ENCODE measurements around the gene DFFB. TPM values are rescaled to one million over a fixed set of nuclear protein-coding genes. Genes with fewer than 3 reads are reported as not detected.

Gene DFFB
- total and polyA plus RNA-seq, 2 of the 4 experiments (the other 2 are of a cell fraction): 6.5 to 7.3 TPM

GRCh38 chr1:3852091-3852490 lies 5.2 kb upstream of the DFFB start:
- no peak overlapping the region for H3K4ac ChIP-seq (ENCODE audit: low read depth, low read length)
- CTCF ChIA-PET: no interaction called here
- in situ Hi-C loops (cut with MboI; ENCODE audit: low sequenced_read_pairs): no loop called here
- no peaks in the 10 kb centered on the region for H3K27me3 ChIP-seq (ENCODE audit: control insufficient read depth, insufficient read depth, low read length)
- H2BK120ac ChIP-seq (ENCODE audit: low read depth, low read length): no peak overlapping the region
- no peak for DNase-seq
- dilution Hi-C loops (cut with HindIII; ENCODE audit: low sequenced_read_pairs, unreplicated experiment): no loop called here
- no TSS peak for BruUV-seq (replicated peaks)
- no peak overlapping the region for H3K56ac ChIP-seq (ENCODE audit: extremely low read depth, insufficient read depth, low read length)
- no peak for TF ChIP-seq RFX5 (IDR thresholded peaks at IDR 0.05; ENCODE audit: low read depth, low read length)
- TF ChIP-seq CEBPB (IDR thresholded peaks at IDR 0.05; ENCODE audit: low read depth, low read length): no peak
- no peak for TF ChIP-seq BHLHE40 (IDR thresholded peaks at IDR 0.05; ENCODE audit: low read depth, low read length)
- no peak for TF ChIP-seq MXI1 (IDR thresholded peaks at IDR 0.05; ENCODE audit: borderline replicate concordance, low read depth, low read length)
- TF ChIP-seq SMC3 (IDR thresholded peaks at IDR 0.05; ENCODE audit: low read depth, low read length): no peak
- no peak for TF ChIP-seq MAZ (IDR thresholded peaks at IDR 0.05; ENCODE audit: borderline replicate concordance, low read depth, low read length)
- TF ChIP-seq, protein P1, sequence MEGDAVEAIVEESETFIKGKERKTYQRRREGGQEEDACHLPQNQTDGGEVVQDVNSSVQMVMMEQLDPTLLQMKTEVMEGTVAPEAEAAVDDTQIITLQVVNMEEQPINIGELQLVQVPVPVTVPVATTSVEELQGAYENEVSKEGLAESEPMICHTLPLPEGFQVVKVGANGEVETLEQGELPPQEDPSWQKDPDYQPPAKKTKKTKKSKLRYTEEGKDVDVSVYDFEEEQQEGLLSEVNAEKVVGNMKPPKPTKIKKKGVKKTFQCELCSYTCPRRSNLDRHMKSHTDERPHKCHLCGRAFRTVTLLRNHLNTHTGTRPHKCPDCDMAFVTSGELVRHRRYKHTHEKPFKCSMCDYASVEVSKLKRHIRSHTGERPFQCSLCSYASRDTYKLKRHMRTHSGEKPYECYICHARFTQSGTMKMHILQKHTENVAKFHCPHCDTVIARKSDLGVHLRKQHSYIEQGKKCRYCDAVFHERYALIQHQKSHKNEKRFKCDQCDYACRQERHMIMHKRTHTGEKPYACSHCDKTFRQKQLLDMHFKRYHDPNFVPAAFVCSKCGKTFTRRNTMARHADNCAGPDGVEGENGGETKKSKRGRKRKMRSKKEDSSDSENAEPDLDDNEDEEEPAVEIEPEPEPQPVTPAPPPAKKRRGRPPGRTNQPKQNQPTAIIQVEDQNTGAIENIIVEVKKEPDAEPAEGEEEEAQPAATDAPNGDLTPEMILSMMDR (conservative IDR thresholded peaks at IDR 0.05; ENCODE audit: low read depth, low read length): no peak
- TF ChIP-seq RAD21 (IDR thresholded peaks at IDR 0.05; ENCODE audit: low read length): no peak
- TF ChIP-seq ELK1 (IDR thresholded peaks at IDR 0.05; ENCODE audit: borderline replicate concordance, low read depth, low read length): no peak
- no peak for TF ChIP-seq USF2 (IDR thresholded peaks at IDR 0.05; ENCODE audit: low read depth, low read length)
- TF ChIP-seq NFE2L2 (IDR thresholded peaks at IDR 0.05; ENCODE audit: low read depth, low read length): no peak
- no peak for TF ChIP-seq MAFK (IDR thresholded peaks at IDR 0.05; ENCODE audit: low read depth, low read length)
- no peak for TF ChIP-seq RCOR1 (IDR thresholded peaks at IDR 0.05; ENCODE audit: insufficient replicate concordance, low read length)
- TF ChIP-seq FOS (IDR thresholded peaks at IDR 0.05; ENCODE audit: low read depth, low read length): no peak
- no peak overlapping the region for H2AK5ac ChIP-seq (ENCODE audit: low read depth, low read length)
- H3K4me2 ChIP-seq (ENCODE audit: low read depth, low read length): no peak overlapping the region
- H2BK15ac ChIP-seq (ENCODE audit: low read depth, low read length): no peak overlapping the region
- H4K8ac ChIP-seq (ENCODE audit: low read depth in 2 of 2, low read length in 2 of 2): no peak overlapping the region
- intact Hi-C loops (cut with micrococcal nuclease): no loop called here
- no peak overlapping the region for H3K27ac ChIP-seq (ENCODE audit: insufficient read depth, low read length)
- no peak overlapping the region for H2AFZ ChIP-seq (replicated peaks; ENCODE audit: low read length, poor library complexity)
- no peak overlapping the region for H3K4me3 ChIP-seq (ENCODE audit: insufficient read depth, low read depth, low read length)
- H2BK5ac ChIP-seq (ENCODE audit: low read depth, low read length, poor library complexity, severe bottlenecking): no peak overlapping the region
- peaks cover 19 to 21% of the 10 kb centered on the region in 2 experiments for H3K79me1 ChIP-seq (ENCODE audit: low read depth in 1 of 2, low read length in 2 of 2)
- H4K91ac ChIP-seq (ENCODE audit: insufficient read depth, low read depth, low read length): no peak overlapping the region
- ATAC-seq (ENCODE audit: low read depth): no peak
- peaks cover 21% of the 10 kb centered on the region for H3K36me3 ChIP-seq (ENCODE audit: control insufficient read depth, insufficient read depth, low read length)
- H3K23ac ChIP-seq (ENCODE audit: low read depth, low read length): no peak overlapping the region
- peaks cover 3% of the 10 kb centered on the region; the same call in 1 of the 2 replicates for H4K20me1 ChIP-seq (ENCODE audit: insufficient read depth, low read length)
- H3K9me3 ChIP-seq (ENCODE audit: control insufficient read depth, insufficient read depth, low read length): no peaks in the 10 kb centered on the region
- peaks cover 2% of the 10 kb centered on the region; the same call in 1 of the 2 replicates for H3K9me1 ChIP-seq (ENCODE audit: insufficient read depth, low read length)
- WGBS, 2 experiments (ENCODE audit: extremely low coverage in 2 of 2, insufficient read length in 1 of 2): 87% methylated on average over 8 of the region's 12 CpGs; no CpG with 5 or more reads in 1 of the 2 experiments
- POLR2A ChIA-PET (ENCODE audit: unreplicated experiment): no interaction called here
- no peak overlapping the region for H4K5ac ChIP-seq (ENCODE audit: low read depth, low read length)
- no peak overlapping the region for H3K18ac ChIP-seq (ENCODE audit: low read depth, low read length)
- H2AK9ac ChIP-seq (replicated peaks; ENCODE audit: low read depth, low read length, poor library complexity): no peak overlapping the region
- no peak overlapping the region for H2BK20ac ChIP-seq (ENCODE audit: low read depth, low read length)
- peaks cover 2% of the 10 kb centered on the region; the same call in 1 of the 2 replicates for H3K4me1 ChIP-seq (ENCODE audit: control insufficient read depth, insufficient read depth, low read length)
- H3K14ac ChIP-seq (replicated peaks; ENCODE audit: low read depth, low read length): no peak overlapping the region
- H3K9ac ChIP-seq (ENCODE audit: low read depth, low read length): no peak overlapping the region
